VCaP (cell line): ENCODE measurements around the gene NAB2.

Experiments
- H3K27ac ChIP-seq: fragments of 450-650 bp; 2 replicates; pipeline ENCODE4 v1.5.1; 2017
- TF ChIP-seq, protein P1 (sequence below): fragments of 450-650 bp; conservative IDR thresholded peaks from 2 replicates; pipeline ENCODE4 v1.5.1; 2017; ENCODE audit warnings: mild to moderate bottlenecking, moderate library complexity

The NAB2 gene, protein sequence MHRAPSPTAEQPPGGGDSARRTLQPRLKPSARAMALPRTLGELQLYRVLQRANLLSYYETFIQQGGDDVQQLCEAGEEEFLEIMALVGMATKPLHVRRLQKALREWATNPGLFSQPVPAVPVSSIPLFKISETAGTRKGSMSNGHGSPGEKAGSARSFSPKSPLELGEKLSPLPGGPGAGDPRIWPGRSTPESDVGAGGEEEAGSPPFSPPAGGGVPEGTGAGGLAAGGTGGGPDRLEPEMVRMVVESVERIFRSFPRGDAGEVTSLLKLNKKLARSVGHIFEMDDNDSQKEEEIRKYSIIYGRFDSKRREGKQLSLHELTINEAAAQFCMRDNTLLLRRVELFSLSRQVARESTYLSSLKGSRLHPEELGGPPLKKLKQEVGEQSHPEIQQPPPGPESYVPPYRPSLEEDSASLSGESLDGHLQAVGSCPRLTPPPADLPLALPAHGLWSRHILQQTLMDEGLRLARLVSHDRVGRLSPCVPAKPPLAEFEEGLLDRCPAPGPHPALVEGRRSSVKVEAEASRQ

GRCh38 chr12:57088354-57089270 is at the start of gene NAB2:
TSS of gene NAB2 (plus strand) at chr12:57089114. CDS start at chr12:57089272, 158 bp downstream.
- TF ChIP-seq, protein P1, sequence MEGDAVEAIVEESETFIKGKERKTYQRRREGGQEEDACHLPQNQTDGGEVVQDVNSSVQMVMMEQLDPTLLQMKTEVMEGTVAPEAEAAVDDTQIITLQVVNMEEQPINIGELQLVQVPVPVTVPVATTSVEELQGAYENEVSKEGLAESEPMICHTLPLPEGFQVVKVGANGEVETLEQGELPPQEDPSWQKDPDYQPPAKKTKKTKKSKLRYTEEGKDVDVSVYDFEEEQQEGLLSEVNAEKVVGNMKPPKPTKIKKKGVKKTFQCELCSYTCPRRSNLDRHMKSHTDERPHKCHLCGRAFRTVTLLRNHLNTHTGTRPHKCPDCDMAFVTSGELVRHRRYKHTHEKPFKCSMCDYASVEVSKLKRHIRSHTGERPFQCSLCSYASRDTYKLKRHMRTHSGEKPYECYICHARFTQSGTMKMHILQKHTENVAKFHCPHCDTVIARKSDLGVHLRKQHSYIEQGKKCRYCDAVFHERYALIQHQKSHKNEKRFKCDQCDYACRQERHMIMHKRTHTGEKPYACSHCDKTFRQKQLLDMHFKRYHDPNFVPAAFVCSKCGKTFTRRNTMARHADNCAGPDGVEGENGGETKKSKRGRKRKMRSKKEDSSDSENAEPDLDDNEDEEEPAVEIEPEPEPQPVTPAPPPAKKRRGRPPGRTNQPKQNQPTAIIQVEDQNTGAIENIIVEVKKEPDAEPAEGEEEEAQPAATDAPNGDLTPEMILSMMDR, result no peak

GRCh38 chr12:57040211-57040610 is 48.7 kb upstream of the NAB2 start:
- TF ChIP-seq, protein P1, result no peak
- no peak overlapping the region for H3K27ac ChIP-seq

More at GRCh38 chr12:57088354-57089270, at the start of gene NAB2:
- peak within 1 kb of the TSS; percentile 96 for H3K27ac ChIP-seq

DNA sequence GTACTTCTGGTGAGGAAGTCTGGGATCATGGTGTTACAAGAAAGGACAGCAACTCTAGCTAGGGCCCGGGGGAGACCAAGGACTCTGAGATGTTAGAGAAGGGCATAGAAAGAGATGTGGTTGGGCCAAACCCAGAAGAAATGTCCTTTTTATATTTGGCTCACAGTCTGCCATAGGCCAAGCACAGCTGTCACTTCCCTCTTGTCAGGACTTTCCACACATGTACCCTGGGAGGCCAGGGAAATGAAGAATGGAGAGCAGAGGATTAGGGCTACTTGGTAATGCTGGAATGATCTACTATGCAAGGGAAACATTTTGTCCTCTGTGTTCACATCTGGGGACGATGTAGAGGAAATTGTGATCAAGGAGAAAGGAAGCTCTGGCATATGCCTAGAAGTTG is 48.2 kb upstream of the NAB2 start:
- H3K27ac ChIP-seq, result no peak overlapping the region
- TF ChIP-seq, protein P1, result no peak

- H3K27ac ChIP-seq, result no peak overlapping the region
- TF ChIP-seq, protein P1, result no peak
These were observed 46.2 kb upstream of the NAB2 start for GRCh38 chr12:57042695-57043094.

GRCh38 chr12:57044468-57044867 is 44.4 kb upstream of the NAB2 start:
- TF ChIP-seq, protein P1, result no peak
- no peak overlapping the region for H3K27ac ChIP-seq

- TF ChIP-seq, protein P1, result no peak
- no peak overlapping the region for H3K27ac ChIP-seq
These were observed 44.0 kb upstream of the NAB2 start for GRCh38 chr12:57044889-57045288.
